ENCODE results near the gene MIA2. TPM values are rescaled to one million over a fixed set of nuclear protein-coding genes. Genes with fewer than 3 reads are reported as not detected.

The MIA2 gene
- total and polyA plus RNA-seq, 2 experiments from 2014 or later = 9.5 to 10.9 TPM

- TF ChIP-seq ZNF462 (CRISPR knock-in tag; IDR thresholded peaks at IDR 0.05) (no peak), NANOG (IDR thresholded peaks at IDR 0.05; ENCODE audit: borderline replicate concordance) (no peak), CREB1 (CRISPR knock-in tag; IDR thresholded peaks at IDR 0.05; ENCODE audit: low read depth) (no peak), JUNB (IDR thresholded peaks at IDR 0.05; ENCODE audit: unreplicated experiment) (no peak)
- TF ChIP-seq, protein P1, sequence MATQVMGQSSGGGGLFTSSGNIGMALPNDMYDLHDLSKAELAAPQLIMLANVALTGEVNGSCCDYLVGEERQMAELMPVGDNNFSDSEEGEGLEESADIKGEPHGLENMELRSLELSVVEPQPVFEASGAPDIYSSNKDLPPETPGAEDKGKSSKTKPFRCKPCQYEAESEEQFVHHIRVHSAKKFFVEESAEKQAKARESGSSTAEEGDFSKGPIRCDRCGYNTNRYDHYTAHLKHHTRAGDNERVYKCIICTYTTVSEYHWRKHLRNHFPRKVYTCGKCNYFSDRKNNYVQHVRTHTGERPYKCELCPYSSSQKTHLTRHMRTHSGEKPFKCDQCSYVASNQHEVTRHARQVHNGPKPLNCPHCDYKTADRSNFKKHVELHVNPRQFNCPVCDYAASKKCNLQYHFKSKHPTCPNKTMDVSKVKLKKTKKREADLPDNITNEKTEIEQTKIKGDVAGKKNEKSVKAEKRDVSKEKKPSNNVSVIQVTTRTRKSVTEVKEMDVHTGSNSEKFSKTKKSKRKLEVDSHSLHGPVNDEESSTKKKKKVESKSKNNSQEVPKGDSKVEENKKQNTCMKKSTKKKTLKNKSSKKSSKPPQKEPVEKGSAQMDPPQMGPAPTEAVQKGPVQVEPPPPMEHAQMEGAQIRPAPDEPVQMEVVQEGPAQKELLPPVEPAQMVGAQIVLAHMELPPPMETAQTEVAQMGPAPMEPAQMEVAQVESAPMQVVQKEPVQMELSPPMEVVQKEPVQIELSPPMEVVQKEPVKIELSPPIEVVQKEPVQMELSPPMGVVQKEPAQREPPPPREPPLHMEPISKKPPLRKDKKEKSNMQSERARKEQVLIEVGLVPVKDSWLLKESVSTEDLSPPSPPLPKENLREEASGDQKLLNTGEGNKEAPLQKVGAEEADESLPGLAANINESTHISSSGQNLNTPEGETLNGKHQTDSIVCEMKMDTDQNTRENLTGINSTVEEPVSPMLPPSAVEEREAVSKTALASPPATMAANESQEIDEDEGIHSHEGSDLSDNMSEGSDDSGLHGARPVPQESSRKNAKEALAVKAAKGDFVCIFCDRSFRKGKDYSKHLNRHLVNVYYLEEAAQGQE (IDR thresholded peaks at IDR 0.05; ENCODE audit: unreplicated experiment) = no peak
Measured at GRCh38 chr14:39230416-39231035, 3.2 kb upstream of the MIA2 start (continued).
